NCI-H748 treated with DMSO at 0.1 percent for 48 hours (cell line): Measurements from ENCODE around the gene CCDC194.
A peak's percentile ranks its signal among the peaks of the same experiment; 100 is the strongest.
"Not testable (repeated sequence)": the region's sequence is repeated elsewhere in the genome, so short reads cannot be mapped to it uniquely, and the experiment has no call there.

ENCODE experiments used
- DNase-seq: peaks from one replicate; lab custom pipeline; 2025; lab: John Stamatoyannopoulos, UW

The CCDC194 gene

GRCh38 chr19:17376935-17377600 lies 16.9 kb downstream of the CCDC194 start, which contains the start of gene PLVAP:
TSS of gene PLVAP (minus strand) at chr19:17377342. CDS start at chr19:17377288, 54 bp downstream.
- no peak for DNase-seq

GRCh38 chr19:17370026-17370587 lies 23.9 kb downstream of the CCDC194 start:
- DNase-seq: no peak

DNA sequence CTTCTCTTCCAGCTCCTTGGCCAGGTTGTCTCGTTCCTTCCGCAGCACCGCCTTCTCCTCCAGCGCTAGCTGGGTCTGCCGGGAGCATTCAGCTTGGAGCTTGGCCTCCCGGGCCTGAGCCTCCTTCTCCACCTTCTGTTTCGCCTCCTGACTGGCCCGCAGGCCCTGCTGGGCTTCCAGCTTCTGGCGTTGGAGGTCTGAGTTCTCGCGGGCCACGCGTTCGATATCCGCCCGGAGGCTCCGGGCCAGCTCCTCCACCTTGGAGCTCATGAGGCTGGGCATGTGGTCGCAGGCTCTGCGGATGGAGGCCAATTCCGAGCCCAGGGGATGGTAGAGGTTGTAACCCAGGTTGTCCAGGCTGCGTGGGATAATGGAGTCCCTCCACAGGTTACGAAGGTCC lies 28.6 kb downstream of the CCDC194 start:
- DNase-seq: no peak

DNA sequence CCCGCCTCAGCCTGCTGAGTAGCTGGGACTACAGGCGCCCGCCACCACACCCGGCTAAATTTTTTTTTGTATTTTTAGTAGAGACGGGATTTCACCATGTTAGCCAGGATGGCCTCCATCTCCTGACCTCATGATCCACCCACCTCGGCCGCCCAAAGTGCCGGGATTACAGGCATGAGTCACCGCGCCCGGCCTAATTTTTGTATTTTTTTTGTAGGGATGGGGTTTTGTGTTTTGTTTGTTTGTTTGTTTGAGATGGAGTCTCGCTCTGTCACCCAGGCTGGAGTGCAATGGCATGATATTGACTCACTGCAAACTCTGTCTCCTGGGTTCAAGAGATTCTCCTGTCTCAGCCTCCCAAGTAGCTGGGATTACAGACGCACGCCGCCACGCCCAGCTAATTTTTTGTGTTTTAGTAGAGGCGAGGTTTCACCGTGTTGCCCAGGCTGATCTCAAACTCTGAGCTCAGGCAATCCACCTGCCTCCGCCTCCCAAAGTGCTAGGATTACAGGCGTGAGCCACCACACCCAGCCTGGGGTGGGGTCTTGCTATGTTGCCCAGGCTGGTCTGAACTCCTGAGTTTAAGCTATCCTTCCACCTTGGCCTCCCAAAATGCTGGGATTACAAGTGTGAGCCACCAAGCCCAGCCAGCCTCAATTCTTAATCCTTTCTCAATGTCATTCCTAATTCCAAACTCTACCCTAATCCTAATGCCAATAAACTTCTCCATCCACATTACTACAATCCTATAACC lies 30.0 kb downstream of the CCDC194 start:
- DNase-seq: not testable (repeated sequence)

DNA sequence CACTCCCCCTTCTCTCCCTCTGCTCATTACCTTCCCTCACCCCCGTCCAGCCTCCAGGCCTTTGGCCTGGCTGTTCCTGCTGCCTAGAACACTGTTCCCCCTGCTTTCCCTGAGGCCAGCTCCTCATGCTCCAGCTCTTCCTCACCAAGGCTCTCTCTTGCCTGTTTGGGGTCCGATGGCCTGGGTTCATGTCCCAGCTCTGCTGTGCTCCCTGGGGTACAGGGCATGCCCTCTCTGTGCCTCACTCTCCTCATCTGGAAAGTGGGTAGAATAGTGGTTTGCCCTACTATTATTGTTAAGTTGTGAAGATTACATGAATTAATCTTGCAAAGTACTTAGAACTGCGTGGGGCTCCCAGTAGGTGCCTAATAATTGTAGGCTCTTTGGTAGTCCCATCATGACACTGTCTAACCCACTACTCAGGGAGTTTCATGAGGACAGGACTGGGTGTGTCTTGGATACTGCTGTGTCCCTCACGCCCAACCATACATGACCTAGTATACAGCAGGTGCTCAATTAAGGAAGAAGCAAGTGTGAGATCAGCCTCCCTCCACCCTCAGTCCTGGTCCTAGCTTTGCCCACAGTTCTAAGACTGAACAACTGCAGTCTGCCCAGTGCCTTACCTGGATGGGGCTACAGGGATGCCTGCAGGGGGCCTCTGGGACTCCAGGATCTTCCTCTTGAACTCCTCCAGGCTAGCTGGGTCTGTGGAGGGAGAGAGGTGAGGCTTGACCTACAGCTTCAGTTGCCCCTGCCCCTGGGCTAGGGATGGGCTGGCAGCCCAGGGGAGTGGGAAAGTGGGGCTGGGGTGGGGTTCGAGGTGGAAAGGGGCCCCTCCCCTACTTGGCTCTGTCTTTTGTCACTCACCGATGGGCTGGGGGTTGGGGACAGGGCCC lies 33.8 kb downstream of the CCDC194 start:
- no peak for DNase-seq

- no peak for DNase-seq
Measured at GRCh38 chr19:17358395-17358794, 35.6 kb downstream of the CCDC194 start.

DNA sequence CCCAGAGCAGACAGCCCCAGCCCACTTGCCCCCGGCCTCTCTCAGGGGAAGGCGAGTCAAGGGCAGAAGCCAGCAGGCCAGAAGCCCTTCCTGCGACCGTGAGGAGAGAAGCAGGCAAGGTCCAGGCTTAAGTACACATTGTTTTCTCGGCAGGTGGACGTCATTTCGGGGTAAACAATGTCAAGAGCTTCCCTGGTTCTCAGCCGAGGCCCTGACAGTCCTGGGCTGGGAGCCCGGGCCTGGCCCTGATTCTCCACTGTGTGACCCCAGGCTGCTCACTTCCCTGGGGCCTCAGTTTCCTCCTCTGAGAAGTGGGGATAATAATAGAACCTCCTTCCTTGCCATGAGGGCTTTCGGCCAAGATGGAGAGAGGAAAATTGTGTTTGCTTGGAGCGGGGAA lies 36.3 kb downstream of the CCDC194 start:
- no peak for DNase-seq

GRCh38 chr19:17357078-17357666 lies 36.8 kb downstream of the CCDC194 start:
- DNase-seq: no peak

DNA sequence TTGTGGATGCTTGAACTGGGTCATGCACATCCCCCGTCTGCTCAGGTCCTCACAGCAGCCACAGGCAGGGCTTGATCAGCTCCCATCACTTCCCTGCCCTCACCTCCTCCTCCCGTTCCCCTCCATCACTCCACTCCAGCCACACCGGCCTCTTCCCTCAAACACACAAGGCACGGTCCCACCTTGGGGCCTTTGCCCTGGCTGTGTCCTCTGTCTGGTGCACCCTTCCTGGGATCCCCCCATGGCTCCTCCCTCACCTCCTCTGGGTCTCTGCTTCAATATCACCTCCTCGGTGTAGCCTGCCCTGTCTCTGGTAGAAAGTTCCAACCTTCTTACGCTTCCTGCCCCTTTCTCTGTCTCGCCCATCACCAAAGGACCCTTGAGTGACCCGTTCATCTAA lies 40.6 kb downstream of the CCDC194 start:
- DNase-seq: no peak

DNA sequence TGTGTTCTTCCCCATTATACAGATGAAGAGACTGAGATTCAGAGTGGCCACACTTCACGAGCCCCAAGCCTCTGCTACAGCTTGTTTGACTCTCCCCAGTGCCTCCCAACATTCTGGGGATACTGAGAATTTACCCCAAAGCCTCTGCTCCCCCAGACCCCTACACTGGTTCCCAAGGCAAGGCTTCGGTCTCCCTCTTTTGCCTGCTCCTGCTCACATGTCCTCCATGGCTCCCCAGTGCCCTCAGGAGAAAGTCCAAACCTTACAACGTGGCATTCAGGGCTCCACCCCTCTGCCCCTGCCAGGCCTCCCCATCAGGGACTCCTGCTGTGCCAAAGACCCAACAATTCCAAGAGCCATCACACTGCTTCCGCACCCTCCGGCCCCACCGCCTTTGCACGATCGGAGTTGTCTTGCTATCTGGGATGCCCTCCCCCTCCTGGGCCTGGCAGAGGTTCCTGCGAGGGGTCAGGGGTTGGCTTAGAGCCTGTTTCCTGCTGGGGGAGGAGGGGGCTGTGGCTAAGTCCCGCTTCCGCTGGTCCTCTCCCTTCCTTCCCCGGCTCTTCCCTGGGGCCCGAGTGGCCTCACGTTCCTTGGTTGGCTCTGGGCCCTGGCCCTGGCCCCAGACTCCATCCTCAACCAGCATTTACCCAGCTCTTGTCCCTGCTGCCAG lies 41.3 kb downstream of the CCDC194 start:
- no peak for DNase-seq

DNA sequence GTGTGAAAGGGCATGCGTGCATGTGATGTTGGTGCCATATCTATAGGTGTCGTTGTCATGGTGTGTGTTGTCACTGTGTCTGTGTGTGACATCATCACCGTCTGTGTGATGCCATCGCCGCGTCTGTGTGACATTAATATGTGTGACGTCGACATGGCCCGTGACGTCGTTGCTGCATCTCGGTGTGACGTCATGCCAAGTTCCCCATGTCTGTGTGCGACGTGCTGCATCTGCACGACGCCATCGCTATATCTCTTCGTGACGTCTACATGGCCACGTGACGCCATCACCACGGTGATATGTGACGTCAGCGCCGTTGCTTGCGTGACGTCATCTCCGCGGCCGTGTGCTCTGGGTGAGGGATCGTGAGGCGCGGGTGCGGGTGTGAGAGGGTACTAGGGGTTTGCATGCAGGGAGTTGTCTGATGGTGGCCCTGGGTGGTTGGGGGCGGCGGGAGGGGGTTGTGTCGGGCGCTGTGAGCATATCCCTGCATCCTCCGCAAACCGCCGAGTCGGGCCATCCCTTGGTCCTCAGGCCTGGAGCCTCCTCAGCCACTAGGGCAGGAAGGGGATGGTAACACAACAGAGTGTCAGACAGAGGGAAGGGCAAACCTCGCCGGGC lies 42.1 kb downstream of the CCDC194 start:
- DNase-seq: no peak

- no peak for DNase-seq
Measured at GRCh38 chr19:17348700-17349099, 45.3 kb downstream of the CCDC194 start.

DNA sequence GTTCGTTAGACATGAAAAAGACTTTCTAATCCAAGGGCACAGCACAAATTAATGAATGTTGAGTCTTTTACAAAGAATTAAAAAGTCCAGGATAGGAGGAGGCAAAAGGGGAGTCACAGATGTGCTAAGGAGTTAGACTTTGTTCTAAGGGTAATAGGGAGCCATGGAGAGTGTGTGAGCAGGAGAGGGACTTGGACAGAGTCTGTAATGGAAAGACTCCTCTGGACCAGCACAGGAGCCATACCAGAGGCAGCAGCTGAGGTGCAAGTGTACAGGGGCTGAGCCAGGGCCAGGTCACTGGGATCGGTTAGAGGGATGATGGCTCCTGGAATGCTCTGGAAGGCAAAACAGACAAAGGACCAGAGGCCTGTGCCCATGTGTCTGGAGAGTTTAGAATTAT lies 46.1 kb downstream of the CCDC194 start:
- DNase-seq: no peak

- DNase-seq: no peak
Measured at GRCh38 chr19:17347361-17347760, 46.6 kb downstream of the CCDC194 start.

GRCh38 chr19:17346109-17346671 lies 47.8 kb downstream of the CCDC194 start:
- peak; percentile 2 for DNase-seq

- no peak for DNase-seq
Measured at GRCh38 chr19:17341845-17342244, 52.2 kb downstream of the CCDC194 start.

GRCh38 chr19:17341386-17341785 lies 52.6 kb downstream of the CCDC194 start:
- no peak for DNase-seq

DNA sequence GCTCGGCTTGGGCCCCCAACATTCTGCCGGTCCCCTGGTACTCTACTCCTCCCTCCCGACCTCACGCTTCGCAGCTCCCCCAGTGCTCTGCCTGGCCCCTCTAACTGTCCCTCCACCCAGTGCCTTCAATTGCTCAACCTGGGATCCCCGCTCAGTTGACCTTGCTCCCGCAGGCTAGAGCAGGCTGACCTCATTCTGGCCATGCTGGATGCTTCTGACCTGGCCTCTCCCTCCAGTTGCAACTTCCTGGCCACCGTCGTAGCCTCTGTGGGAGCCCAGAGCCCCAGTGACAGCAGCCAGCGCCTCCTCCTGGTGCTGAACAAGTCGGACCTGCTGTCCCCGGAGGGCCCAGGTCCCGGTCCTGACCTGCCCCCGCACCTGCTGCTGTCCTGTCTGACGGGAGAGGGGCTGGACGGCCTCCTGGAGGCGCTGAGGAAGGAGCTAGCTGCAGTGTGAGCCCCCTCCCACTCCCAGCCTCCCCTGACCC lies 53.1 kb downstream of the CCDC194 start:
- no peak for DNase-seq
